Suprapubic skin (tissue), 3 donors: ENCODE data around the gene SLC38A3.

Experiments used
- CTCF ChIP-seq, 2 donors: fragments of 200-600 bp in 1 of 2; fragments of 450-650 bp in 1 of 2; sonication (generic) in 1 of 2; IDR thresholded peaks; one replicate each; pipeline ENCODE4 v1.5.1; 2016 to 2019; ENCODE audit warnings: antibody characterized with exemption in 2 of 2, mild to moderate bottlenecking in 1 of 2, moderate library complexity in 1 of 2
- POLR2A ChIP-seq, 2 donors: fragments of 450-650 bp; IDR thresholded peaks; one replicate each; pipeline ENCODE4 v1.6.1; 2017; ENCODE audit warnings: antibody characterized with exemption in 2 of 2, mild to moderate bottlenecking in 2 of 2, moderate library complexity in 2 of 2

GRCh38 chr3:50250514-50250913, 45.4 kb downstream of the SLC38A3 start:
- TF ChIP-seq CTCF (IDR thresholded peaks at IDR 0.05) = no peak
- TF ChIP-seq POLR2A (IDR thresholded peaks at IDR 0.05) = no peak
